Measurements from ENCODE around the gene NUP37. TPM values are rescaled to one million over a fixed set of nuclear protein-coding genes. Genes with fewer than 3 reads are reported as not detected.
"Not testable (repeated sequence)": the region's sequence is repeated elsewhere in the genome, so short reads cannot be mapped to it uniquely, and the experiment has no call there.

NUP37 gene
- total RNA-seq, 1 donor from 2014 or later: 35.5 TPM

GRCh38 chr12:102080842-102081241 lies 39.1 kb downstream of the NUP37 start:
- TF ChIP-seq, protein P1, sequence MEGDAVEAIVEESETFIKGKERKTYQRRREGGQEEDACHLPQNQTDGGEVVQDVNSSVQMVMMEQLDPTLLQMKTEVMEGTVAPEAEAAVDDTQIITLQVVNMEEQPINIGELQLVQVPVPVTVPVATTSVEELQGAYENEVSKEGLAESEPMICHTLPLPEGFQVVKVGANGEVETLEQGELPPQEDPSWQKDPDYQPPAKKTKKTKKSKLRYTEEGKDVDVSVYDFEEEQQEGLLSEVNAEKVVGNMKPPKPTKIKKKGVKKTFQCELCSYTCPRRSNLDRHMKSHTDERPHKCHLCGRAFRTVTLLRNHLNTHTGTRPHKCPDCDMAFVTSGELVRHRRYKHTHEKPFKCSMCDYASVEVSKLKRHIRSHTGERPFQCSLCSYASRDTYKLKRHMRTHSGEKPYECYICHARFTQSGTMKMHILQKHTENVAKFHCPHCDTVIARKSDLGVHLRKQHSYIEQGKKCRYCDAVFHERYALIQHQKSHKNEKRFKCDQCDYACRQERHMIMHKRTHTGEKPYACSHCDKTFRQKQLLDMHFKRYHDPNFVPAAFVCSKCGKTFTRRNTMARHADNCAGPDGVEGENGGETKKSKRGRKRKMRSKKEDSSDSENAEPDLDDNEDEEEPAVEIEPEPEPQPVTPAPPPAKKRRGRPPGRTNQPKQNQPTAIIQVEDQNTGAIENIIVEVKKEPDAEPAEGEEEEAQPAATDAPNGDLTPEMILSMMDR (IDR thresholded peaks at IDR 0.05; ENCODE audit: insufficient read depth, low read length, severe bottlenecking): no peak
- FAIRE-seq (no peak), DNase-seq (ENCODE audit: low read depth) (no peak)
- H3K36me3 ChIP-seq (ENCODE audit: control insufficient read depth, insufficient read depth, low read length): peaks cover 3% of the 10 kb centered on the region
- no peak overlapping the region for H3K4me3 ChIP-seq (ENCODE audit: low read depth, low read length)
- H3K27me3 ChIP-seq (ENCODE audit: control insufficient read depth, insufficient read depth, low read length): no peaks in the 10 kb centered on the region

DNA sequence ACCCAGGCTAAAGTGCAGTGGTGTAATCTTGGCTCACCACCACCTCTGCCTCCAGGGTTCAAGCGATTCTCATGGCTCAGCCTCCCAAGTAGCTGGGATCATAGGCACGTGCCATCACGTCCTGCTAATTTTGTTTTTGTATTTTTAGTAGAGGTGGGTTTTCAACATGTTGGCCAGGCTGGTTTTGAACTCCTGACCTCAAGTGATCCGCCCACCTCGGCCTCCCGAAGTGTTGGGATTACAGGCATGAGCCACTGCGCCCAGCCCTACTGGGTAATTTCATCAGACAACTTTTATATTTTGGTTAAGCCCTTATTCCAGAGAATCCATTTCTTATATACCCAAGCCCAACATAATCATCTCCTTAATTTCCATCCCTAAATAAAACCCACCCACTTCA lies 47.8 kb downstream of the NUP37 start:
- FAIRE-seq; H3K4me3 ChIP-seq (ENCODE audit: low read depth, low read length); H3K36me3 ChIP-seq (ENCODE audit: control insufficient read depth, insufficient read depth, low read length); H3K27me3 ChIP-seq (ENCODE audit: control insufficient read depth, insufficient read depth, low read length); DNase-seq (ENCODE audit: low read depth): not testable (repeated sequence)

DNA sequence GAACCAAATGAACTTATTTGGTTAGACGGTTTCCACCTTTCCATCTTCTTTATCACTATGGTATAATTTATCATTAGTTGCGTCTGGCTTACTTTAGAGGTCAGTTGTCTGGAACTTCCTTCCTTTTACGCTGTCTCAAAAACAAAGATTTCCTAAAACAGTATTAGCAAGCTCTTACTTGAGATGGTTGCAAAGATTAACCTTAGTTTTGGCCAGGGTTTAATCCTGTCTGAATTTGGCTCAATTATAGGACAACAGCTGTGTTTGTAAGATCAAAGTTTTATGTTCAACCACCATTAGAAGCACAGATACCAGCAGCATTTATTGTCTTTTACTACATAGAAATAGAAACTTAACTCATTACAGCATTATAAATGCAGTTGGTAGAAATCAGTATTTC lies 50.2 kb downstream of the NUP37 start:
- no peaks in the 10 kb centered on the region for H3K27me3 ChIP-seq (ENCODE audit: control insufficient read depth, insufficient read depth, low read length)
- no peak overlapping the region for H3K4me3 ChIP-seq (ENCODE audit: low read depth, low read length)
- TF ChIP-seq, protein P1 (IDR thresholded peaks at IDR 0.05; ENCODE audit: insufficient read depth, low read length, severe bottlenecking): no peak
- no peak for FAIRE-seq
- H3K36me3 ChIP-seq (ENCODE audit: control insufficient read depth, insufficient read depth, low read length): no peaks in the 10 kb centered on the region
- no peak for DNase-seq (ENCODE audit: low read depth)

GRCh38 chr12:102067574-102068258 lies 52.2 kb downstream of the NUP37 start:
- peak; percentile 3 for DNase-seq (ENCODE audit: low read depth)
- TF ChIP-seq, protein P1 (IDR thresholded peaks at IDR 0.05; ENCODE audit: insufficient read depth, low read length, severe bottlenecking): no peak
- no peak for FAIRE-seq
- H3K4me3 ChIP-seq (ENCODE audit: low read depth, low read length): no peak overlapping the region
- H3K27me3 ChIP-seq (ENCODE audit: control insufficient read depth, insufficient read depth, low read length): no peaks in the 10 kb centered on the region
- no peaks in the 10 kb centered on the region for H3K36me3 ChIP-seq (ENCODE audit: control insufficient read depth, insufficient read depth, low read length)

DNA sequence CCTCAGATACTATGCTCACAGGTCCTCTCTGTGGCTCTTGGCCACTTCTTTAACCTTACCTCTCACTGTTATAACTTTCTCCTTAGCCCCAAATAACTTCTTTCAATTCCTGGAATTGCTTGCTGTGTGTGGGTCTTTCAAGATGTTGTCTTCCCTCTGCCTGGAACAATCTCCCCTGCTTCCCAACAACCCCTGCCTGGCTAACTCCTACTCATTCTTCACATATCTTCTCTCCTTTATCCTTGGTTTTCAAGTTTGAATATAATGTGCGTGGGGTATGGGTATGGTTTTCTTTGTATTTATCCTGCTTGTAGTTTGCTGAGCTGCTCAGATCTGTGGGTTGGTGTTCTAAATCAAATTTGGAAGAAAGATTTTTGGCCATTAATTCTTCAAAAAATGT lies 55.4 kb downstream of the NUP37 start:
- DNase-seq (ENCODE audit: low read depth): no peak
- no peak for FAIRE-seq
- peaks cover 1% of the 10 kb centered on the region for H3K36me3 ChIP-seq (ENCODE audit: control insufficient read depth, insufficient read depth, low read length)
- TF ChIP-seq, protein P1 (IDR thresholded peaks at IDR 0.05; ENCODE audit: insufficient read depth, low read length, severe bottlenecking): no peak
- H3K4me3 ChIP-seq (ENCODE audit: low read depth, low read length): no peak overlapping the region
- no peaks in the 10 kb centered on the region for H3K27me3 ChIP-seq (ENCODE audit: control insufficient read depth, insufficient read depth, low read length)

GRCh38 chr12:102063069-102063468 lies 56.8 kb downstream of the NUP37 start:
- FAIRE-seq: no peak
- Histone ChIP-seq H3K27me3 (ENCODE audit: control insufficient read depth, insufficient read depth, low read length) (no peaks in the 10 kb centered on the region), H3K4me3 (ENCODE audit: low read depth, low read length) (no peak overlapping the region), H3K36me3 (ENCODE audit: control insufficient read depth, insufficient read depth, low read length) (peaks cover 1% of the 10 kb centered on the region)
- TF ChIP-seq, protein P1 (IDR thresholded peaks at IDR 0.05; ENCODE audit: insufficient read depth, low read length, severe bottlenecking): no peak
- no peak for DNase-seq (ENCODE audit: low read depth)

All from bronchial epithelial cell (primary cell).